ENCODE measurements around the gene KCNH5. TPM values are rescaled to one million over a fixed set of nuclear protein-coding genes. Genes with fewer than 3 reads are reported as not detected.
A peak's percentile ranks its signal among the peaks of the same experiment; 100 is the strongest.
"Not testable (repeated sequence)": the region's sequence is repeated elsewhere in the genome, so short reads cannot be mapped to it uniquely, and the experiment has no call there.

Gene KCNH5
- total RNA-seq, 1 experiment from 2014 or later = 1.4 TPM

DNA sequence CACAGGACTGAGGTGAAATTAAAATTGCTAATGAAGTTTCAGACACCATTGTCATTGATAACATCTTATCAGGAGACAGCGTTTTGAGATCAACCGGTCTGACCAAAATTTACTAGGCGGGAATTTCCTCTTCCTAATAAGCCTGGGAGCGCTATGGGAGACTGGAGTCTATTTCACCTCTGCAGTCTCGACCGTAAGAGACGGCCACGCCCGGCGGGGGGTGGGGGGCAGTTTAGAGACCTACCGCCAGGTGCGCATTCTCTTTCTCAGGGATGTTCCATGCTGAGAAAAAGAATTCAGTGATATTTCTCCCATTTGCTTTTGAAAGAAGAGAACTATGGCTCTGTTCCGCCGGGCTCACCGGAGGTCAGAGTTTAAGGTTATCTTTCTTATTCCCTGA lies 263.9 kb downstream of the KCNH5 start:
- ATAC-seq = peak; percentile 87
- CTCF ChIA-PET, POLR2A ChIA-PET: not testable (repeated sequence)

DNA sequence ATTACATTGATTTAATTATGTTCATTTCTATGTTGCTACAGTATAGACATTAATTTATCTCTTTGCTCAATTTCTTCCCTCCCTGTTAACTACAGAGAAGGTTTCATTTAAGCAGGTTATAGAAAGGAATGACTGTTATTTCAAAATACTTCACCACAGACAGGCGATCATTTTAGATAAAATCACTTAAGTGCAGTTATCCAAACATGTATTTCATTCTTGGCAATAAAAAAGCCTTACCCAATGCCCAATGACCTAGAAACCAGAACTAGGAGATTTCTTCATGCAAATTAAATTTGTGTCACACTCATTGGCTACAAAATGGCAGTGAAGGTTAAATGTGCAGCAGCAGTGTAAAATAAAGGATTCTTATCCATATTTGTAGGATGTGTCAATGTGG lies 266.4 kb downstream of the KCNH5 start:
- Mint-ChIP-seq H3K27me3 (ENCODE audit: low read depth) (peaks cover 31% of the 10 kb centered on the region), H3K4me3 (no peak overlapping the region), H3K36me3 (peaks cover 5% of the 10 kb centered on the region), H3K4me1 (peaks cover 53% of the 10 kb centered on the region), H3K27ac (no peak overlapping the region), H3K9me3 (peaks cover 10% of the 10 kb centered on the region)
- POLR2A ChIA-PET = no interaction called here
- TF ChIP-seq NFYB (CRISPR knock-in tag; conservative IDR thresholded peaks at IDR 0.05; ENCODE audit: low read depth) (no peak), ZNF671 (CRISPR knock-in tag; IDR thresholded peaks at IDR 0.05) (no peak), IRF2 (CRISPR knock-in tag; IDR thresholded peaks at IDR 0.05; ENCODE audit: borderline replicate concordance, low read depth) (no peak), TEAD4 (CRISPR knock-in tag; IDR thresholded peaks at IDR 0.05) (no peak)
- TF ChIP-seq, protein P1, sequence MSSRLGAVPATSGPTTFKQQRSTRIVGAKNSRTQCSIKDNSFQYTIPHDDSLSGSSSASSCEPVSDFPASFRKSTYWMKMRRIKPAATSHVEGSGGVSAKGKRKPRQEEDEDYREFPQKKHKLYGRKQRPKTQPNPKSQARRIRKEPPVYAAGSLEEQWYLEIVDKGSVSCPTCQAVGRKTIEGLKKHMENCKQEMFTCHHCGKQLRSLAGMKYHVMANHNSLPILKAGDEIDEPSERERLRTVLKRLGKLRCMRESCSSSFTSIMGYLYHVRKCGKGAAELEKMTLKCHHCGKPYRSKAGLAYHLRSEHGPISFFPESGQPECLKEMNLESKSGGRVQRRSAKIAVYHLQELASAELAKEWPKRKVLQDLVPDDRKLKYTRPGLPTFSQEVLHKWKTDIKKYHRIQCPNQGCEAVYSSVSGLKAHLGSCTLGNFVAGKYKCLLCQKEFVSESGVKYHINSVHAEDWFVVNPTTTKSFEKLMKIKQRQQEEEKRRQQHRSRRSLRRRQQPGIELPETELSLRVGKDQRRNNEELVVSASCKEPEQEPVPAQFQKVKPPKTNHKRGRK (CRISPR knock-in tag; IDR thresholded peaks at IDR 0.05; ENCODE audit: borderline replicate concordance) = no peak
- ATAC-seq = no peak
- CTCF ChIA-PET = no interaction called here
- no peak for DNase-seq (ENCODE audit: low spot score)

More for the DNA sequence above, 263.9 kb downstream of the KCNH5 start:
- H3K36me3 Mint-ChIP-seq, H3K9me3 Mint-ChIP-seq: not testable (repeated sequence)
- Mint-ChIP-seq H3K27ac (peak overlapping the region; percentile 79; the same call in 1 of the 2 replicates), H3K27me3 (ENCODE audit: low read depth) (peaks cover 31% of the 10 kb centered on the region), H3K4me3 (peak overlapping the region; percentile 42), H3K4me1 (peaks cover 51% of the 10 kb centered on the region)
- DNase-seq (ENCODE audit: low spot score) = peak; percentile 96
- TF ChIP-seq SP1 (CRISPR knock-in tag; conservative IDR thresholded peaks at IDR 0.05) (0 out of 2 replicates have a peak, but pooled peaks have one; percentile 22), FOXP1 (CRISPR knock-in tag; IDR thresholded peaks at IDR 0.05; ENCODE audit: borderline replicate concordance) (0 out of 2 replicates have a peak, but pooled peaks have one; percentile 39)
- TF ChIP-seq, protein P2, sequence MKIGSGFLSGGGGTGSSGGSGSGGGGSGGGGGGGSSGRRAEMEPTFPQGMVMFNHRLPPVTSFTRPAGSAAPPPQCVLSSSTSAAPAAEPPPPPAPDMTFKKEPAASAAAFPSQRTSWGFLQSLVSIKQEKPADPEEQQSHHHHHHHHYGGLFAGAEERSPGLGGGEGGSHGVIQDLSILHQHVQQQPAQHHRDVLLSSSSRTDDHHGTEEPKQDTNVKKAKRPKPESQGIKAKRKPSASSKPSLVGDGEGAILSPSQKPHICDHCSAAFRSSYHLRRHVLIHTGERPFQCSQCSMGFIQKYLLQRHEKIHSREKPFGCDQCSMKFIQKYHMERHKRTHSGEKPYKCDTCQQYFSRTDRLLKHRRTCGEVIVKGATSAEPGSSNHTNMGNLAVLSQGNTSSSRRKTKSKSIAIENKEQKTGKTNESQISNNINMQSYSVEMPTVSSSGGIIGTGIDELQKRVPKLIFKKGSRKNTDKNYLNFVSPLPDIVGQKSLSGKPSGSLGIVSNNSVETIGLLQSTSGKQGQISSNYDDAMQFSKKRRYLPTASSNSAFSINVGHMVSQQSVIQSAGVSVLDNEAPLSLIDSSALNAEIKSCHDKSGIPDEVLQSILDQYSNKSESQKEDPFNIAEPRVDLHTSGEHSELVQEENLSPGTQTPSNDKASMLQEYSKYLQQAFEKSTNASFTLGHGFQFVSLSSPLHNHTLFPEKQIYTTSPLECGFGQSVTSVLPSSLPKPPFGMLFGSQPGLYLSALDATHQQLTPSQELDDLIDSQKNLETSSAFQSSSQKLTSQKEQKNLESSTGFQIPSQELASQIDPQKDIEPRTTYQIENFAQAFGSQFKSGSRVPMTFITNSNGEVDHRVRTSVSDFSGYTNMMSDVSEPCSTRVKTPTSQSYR (CRISPR knock-in tag; IDR thresholded peaks at IDR 0.05) = 0 out of 2 replicates have a peak, but pooled peaks have one; percentile 14
- TF ChIP-seq, protein P3, sequence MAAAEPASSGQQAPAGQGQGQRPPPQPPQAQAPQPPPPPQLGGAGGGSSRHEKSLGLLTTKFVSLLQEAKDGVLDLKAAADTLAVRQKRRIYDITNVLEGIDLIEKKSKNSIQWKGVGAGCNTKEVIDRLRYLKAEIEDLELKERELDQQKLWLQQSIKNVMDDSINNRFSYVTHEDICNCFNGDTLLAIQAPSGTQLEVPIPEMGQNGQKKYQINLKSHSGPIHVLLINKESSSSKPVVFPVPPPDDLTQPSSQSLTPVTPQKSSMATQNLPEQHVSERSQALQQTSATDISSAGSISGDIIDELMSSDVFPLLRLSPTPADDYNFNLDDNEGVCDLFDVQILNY (CRISPR knock-in tag; IDR thresholded peaks at IDR 0.05) = peak; percentile 65; the same call in 1 of the 2 replicates
- TF ChIP-seq, protein P4, sequence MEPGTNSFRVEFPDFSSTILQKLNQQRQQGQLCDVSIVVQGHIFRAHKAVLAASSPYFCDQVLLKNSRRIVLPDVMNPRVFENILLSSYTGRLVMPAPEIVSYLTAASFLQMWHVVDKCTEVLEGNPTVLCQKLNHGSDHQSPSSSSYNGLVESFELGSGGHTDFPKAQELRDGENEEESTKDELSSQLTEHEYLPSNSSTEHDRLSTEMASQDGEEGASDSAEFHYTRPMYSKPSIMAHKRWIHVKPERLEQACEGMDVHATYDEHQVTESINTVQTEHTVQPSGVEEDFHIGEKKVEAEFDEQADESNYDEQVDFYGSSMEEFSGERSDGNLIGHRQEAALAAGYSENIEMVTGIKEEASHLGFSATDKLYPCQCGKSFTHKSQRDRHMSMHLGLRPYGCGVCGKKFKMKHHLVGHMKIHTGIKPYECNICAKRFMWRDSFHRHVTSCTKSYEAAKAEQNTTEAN (CRISPR knock-in tag; IDR thresholded peaks at IDR 0.05) = peak; percentile 77; the same call in 1 of the 2 replicates
- TF ChIP-seq, protein P5, sequence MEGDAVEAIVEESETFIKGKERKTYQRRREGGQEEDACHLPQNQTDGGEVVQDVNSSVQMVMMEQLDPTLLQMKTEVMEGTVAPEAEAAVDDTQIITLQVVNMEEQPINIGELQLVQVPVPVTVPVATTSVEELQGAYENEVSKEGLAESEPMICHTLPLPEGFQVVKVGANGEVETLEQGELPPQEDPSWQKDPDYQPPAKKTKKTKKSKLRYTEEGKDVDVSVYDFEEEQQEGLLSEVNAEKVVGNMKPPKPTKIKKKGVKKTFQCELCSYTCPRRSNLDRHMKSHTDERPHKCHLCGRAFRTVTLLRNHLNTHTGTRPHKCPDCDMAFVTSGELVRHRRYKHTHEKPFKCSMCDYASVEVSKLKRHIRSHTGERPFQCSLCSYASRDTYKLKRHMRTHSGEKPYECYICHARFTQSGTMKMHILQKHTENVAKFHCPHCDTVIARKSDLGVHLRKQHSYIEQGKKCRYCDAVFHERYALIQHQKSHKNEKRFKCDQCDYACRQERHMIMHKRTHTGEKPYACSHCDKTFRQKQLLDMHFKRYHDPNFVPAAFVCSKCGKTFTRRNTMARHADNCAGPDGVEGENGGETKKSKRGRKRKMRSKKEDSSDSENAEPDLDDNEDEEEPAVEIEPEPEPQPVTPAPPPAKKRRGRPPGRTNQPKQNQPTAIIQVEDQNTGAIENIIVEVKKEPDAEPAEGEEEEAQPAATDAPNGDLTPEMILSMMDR (IDR thresholded peaks at IDR 0.05) = 0 out of 2 replicates have a peak, but pooled peaks have one; percentile 26

DNA sequence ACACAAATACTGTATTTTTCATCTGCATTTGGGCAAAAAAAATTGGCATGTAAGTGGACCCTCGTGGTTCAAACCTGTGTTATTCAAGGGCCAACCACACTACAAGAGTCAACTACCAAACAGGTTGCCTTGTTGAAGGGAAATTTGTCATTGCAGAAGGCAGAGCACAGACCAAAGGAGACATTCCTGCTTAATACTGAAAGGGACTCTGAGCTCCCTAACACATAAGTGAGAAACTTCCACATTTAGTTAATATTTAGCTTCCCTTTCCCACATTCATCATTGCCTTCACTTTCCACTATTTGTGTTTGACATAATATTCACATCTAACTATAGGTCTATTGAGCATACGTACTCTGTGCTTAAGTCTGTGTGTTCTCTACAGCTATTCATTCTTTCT lies 266.9 kb downstream of the KCNH5 start:
- Mint-ChIP-seq H3K27ac (no peak overlapping the region), H3K9me3 (peaks cover 9% of the 10 kb centered on the region), H3K36me3 (peaks cover 3% of the 10 kb centered on the region), H3K4me1 (peaks cover 53% of the 10 kb centered on the region), H3K27me3 (ENCODE audit: low read depth) (peaks cover 30% of the 10 kb centered on the region), H3K4me3 (no peak overlapping the region)
- TF ChIP-seq KAT7 (CRISPR knock-in tag; IDR thresholded peaks at IDR 0.05; ENCODE audit: borderline replicate concordance) (no peak), MYBL2 (CRISPR knock-in tag; IDR thresholded peaks at IDR 0.05) (no peak), RELA (CRISPR knock-in tag; IDR thresholded peaks at IDR 0.05; ENCODE audit: borderline replicate concordance) (no peak)
- TF ChIP-seq, protein P6, sequence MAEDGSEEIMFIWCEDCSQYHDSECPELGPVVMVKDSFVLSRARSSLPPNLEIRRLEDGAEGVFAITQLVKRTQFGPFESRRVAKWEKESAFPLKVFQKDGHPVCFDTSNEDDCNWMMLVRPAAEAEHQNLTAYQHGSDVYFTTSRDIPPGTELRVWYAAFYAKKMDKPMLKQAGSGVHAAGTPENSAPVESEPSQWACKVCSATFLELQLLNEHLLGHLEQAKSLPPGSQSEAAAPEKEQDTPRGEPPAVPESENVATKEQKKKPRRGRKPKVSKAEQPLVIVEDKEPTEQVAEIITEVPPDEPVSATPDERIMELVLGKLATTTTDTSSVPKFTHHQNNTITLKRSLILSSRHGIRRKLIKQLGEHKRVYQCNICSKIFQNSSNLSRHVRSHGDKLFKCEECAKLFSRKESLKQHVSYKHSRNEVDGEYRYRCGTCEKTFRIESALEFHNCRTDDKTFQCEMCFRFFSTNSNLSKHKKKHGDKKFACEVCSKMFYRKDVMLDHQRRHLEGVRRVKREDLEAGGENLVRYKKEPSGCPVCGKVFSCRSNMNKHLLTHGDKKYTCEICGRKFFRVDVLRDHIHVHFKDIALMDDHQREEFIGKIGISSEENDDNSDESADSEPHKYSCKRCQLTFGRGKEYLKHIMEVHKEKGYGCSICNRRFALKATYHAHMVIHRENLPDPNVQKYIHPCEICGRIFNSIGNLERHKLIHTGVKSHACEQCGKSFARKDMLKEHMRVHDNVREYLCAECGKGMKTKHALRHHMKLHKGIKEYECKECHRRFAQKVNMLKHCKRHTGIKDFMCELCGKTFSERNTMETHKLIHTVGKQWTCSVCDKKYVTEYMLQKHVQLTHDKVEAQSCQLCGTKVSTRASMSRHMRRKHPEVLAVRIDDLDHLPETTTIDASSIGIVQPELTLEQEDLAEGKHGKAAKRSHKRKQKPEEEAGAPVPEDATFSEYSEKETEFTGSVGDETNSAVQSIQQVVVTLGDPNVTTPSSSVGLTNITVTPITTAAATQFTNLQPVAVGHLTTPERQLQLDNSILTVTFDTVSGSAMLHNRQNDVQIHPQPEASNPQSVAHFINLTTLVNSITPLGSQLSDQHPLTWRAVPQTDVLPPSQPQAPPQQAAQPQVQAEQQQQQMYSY (CRISPR knock-in tag; IDR thresholded peaks at IDR 0.05) = no peak
- CTCF ChIA-PET = no interaction called here
- POLR2A ChIA-PET = no interaction called here
- ATAC-seq = no peak
- no peak for DNase-seq (ENCODE audit: low spot score)
